ENCODE measurements around the gene LTBP1.

The LTBP1 gene

DNA sequence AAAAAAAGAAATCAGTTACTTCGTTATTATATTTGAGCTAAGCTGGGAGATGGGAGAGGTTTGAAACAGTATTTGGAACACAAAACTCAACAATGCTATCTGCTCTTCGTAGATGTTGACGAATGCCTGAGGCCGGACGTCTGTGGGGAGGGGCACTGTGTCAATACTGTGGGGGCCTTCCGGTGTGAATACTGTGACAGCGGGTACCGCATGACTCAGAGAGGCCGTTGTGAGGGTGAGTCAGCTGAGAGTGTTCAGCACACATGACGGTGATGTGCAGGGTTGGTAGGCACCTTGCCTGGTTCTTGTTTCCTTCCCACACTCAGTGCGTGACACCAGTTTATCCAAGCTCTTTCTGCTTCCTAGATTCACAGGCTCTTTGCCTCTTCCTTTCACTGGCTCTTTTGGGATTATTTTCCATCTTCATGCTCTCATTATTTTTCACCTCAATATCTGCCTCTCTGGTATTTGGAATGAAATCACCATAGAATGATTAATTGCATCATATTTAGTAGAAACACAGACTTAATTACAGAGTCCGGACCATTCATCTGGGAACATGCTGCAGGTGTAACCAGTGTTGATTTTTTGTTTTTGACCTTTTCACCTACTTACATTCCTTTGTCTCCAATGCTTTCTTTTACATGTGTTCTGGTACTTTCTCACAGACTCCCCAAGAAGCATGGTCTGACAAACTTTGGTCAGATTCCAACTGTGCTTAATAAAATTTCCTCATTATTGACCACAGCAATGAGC lies 329.1 kb downstream of the LTBP1 start:
- peak in 4 of 5 donors; percentile 3 to 46 (median 16) for DNase-seq

DNA sequence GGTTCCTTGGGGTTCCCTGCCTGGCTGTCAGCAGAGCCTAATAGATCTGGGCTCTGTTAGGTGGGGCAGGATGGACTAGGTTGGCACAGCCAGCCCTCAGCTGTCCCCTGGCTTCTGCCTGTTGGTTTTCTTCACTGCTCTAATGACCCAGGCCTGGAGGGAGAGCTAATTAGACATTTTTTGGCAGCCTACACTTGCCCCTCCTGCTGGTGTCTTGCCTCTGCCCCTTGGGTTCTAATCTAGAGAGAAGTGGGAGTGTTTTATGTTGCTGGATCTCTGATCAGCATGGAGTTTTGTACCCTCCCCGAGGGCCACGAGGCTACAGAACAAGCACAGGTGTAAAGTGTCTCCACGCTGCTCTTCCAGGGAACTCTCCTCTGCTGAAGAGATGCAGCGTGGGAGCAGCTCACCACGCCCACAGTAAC lies 330.3 kb downstream of the LTBP1 start:
- DNase-seq, result no peak

DNA sequence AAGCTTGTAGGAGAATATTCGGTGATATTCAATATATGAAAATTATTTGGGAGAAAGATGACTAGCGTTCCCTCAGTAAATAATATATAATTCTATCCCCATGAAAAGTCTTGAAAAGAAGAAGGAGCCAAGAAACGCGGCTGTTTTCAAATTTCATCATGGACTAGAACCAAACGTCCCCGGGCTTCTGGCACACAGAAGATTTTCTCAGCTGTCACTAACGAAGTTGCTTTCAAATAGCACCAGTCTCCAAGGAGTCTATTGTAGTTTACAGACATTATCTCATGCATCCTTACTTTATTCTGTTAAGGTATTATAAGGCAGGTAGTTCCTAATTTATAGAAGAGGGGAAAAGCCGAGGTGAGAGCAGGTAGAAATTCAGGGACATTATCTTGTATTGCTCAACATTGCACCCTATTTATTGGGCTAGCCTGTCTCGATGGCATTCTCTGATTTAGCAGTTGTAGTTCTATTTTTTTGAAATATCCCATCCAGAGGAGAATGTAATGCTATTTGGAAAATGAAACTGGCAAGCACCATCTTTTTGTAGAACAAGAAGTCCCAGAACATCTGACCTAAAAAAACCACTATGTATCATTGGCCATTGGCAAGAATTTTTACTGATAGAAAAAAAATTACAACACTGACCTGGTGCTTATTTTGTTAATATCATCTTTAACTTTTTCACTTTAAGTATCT lies 331.6 kb downstream of the LTBP1 start:
- no peak for DNase-seq

DNA sequence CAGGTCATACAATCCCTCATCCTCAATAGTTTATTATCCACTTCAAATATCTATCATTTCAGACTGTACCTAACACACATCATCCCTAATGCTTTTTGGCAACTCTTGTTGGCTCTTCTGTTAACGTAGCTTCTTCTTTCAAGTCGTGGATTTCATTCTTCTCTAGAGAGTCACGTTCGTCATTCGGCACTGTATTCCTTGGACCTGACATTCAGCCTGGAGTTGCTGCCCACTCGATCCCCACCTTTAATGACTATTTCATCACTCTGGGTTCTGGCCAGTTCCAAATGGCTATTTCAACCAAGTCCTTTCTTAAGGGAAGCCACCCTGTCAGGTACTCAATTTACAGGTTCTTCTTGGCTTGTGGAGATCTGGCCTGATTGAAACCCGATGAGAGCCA lies 337.5 kb downstream of the LTBP1 start:
- no peak for DNase-seq

DNA sequence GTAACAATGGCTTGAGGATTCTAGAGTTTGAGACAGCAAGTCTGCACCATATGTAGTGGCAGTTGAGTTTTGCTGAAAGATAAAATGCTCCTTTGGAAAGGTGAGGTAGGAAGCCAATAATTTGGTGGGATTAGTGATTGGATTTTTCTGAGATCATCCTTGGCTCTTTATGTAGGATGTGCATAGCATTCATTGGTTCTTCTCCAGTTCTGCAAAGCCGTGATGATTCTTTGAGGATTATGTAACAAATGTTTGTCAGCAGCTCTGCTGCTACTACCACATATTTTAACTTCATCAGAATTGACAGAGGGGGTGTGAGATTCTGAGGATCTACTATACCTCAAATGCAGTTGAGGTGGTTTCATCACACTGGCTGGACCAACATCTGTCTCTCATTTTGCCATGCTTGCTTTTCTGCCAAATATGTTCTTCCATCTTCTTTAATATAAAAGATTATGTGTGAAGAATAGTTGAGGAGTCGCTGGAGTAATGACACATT lies 340.8 kb downstream of the LTBP1 start:
- DNase-seq, result no peak

DNA sequence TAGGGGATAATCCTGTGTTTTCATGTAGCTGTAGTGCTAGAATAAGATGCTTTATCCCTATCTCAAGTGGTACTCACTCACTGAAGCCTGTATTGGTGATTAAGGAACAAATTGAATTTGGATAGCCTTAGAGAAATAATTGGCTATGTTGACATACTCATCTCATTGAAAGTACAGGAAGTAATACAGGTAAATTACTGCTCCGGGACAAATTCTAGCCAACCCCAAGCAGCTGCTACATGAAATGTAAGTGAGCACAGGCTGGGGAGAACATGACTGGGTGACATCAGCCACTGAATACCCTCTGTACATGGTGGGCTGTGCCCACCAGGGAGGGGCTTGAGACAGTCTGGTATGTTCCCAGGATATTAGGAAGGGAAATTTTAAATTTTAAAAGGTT lies 341.3 kb downstream of the LTBP1 start:
- no peak for DNase-seq

DNA sequence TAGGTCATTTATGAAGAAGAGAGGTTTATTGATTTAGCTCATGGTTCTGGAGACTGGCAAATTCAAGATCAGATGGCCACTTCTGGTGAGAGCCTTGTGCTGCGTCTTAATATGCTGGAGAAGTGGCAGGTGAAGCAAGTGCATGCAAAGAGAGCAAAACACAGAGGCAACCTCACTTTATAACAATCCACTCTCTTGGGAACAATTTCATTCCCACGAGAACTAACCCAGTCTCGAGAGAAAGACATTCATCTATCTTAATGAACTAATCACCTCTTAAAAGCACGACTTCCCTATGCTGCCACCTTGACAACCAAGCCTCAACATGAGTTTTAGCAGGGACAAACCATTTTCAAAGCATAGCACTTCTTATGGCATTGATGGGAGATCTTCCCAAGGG lies 343.2 kb downstream of the LTBP1 start:
- DNase-seq, result no peak

DNA sequence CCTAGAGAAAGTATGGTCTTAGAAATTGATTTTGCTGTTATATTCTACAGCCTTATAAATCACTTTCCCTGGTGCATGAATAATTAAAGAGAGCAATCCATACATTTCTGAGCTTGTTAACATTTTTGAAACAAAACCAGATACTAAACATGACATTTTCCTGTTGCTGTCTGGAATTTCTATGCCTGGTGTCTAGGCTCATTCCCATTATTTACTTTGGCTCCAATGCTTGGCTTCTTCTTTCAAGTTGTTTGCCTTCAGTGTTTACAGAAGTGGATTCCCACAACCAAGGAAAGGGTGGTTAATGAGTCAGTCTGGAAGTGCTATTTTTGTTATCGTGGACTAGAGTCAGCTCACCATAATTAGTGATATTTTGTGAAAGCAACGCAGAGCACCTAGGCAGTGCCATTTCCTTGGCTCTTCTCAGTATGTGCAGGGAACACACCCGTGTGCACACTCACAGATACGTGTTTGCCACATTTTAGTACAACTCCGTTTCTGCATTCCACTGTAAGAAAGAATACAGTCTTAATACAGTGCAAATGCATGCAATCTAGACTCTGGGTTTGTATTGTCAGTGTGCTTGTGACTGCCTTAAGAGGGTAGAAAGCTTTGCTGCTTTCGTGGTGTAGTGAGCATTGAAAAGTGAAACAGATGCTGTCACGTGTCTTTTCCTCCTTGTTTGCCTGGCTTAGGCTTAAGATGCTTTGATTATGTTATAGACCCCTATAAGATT lies 344.7 kb downstream of the LTBP1 start:
- DNase-seq, result no peak

DNA sequence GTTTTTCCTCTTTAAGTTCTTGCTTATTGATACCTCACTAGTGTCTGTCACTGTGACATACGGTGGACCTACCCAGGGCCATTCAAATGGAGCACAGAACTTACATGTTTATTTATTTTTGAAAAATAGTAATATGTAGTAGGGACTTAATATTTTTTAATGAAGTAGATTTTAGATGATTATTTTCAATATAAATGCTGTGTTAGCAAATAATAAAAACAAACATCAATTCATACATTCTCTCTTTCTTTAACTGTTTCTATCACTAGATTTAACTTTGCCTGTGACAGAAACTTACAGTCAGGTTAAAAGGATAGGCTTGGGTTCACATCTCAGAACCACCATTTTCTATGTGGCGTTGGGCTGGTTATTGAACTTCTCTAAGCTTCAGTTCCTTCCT lies 345.3 kb downstream of the LTBP1 start:
- no peak for DNase-seq

DNA sequence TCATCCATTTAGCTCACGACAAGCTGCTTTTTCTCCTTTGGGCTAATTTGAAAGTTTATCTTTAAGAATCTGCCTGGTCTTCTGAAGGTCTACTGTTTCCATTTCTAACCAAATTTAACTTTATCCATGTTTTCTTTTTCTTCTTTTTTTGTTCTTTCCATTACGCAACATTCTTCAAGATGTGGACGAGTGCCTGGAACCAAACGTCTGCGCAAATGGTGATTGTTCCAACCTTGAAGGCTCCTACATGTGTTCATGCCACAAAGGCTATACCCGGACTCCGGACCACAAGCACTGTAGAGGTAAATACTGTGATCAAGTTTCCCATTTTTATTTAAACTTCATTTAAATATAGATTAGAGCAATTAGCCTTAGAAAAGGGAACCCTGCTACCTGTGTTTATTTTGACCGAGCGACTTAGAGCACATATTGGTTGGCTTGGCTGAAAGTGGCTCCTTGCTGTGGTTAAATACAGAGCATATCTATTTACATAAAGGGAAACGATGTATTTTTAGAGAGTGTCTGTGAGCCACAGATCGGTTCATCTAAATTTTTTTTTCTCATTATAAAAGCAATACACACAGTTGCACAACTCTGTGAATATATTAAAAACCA lies 346.3 kb downstream of the LTBP1 start:
- no peak for DNase-seq

DNA sequence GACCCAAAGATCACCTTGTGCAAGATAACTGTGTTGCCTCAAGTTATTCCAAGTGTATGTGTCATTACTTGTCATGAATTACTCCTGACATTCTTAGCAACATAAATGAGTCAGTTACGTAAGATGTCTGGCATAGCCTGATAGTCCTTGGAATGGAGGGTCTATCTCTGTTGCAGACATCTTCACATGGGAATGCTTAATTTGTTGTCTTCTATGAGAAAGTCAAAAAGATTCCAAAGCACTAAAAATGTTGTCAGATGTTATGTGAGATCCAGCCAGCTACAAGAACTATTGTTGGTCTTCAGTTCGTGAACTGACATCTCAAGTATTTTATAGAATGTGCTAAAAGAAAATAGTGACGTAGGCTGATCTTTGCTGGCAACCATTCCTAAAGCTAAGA lies 351.5 kb downstream of the LTBP1 start:
- DNase-seq, result no peak

DNA sequence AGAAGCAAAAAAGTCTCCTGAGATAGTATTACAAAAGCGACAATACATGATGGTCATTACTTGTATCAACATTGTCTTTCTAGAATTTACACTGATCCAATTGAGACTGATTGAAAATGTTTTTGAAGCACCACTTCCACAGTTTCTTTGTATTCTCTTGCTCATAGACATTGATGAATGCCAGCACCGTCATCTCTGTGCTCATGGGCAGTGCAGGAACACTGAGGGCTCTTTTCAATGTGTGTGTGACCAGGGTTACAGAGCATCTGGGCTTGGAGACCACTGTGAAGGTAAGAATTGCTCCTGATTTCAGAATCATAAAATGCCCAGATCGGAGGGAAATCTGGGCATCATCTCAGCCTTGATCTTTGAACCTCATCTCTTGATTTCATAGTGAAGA lies 354.6 kb downstream of the LTBP1 start:
- DNase-seq, result no peak

DNA sequence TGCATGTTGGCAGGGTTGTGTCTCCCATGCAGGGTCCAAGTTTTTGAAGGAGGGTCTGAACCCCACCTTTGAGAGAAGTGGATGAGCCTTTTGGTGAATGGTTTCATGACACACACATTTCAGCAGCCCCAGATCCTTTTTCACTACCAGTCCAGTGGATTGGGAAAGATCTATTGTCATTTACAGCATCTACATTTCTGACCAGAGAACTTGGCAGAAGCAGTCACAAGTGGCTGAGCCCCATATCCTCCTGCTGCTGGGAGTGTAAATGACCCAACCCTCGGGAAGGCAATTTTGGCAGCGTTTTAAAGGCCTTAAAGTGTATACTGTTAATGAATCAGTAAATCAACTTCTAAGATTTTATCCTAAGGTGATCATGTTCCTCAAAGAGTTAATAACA lies 355.6 kb downstream of the LTBP1 start:
- no peak for DNase-seq

DNA sequence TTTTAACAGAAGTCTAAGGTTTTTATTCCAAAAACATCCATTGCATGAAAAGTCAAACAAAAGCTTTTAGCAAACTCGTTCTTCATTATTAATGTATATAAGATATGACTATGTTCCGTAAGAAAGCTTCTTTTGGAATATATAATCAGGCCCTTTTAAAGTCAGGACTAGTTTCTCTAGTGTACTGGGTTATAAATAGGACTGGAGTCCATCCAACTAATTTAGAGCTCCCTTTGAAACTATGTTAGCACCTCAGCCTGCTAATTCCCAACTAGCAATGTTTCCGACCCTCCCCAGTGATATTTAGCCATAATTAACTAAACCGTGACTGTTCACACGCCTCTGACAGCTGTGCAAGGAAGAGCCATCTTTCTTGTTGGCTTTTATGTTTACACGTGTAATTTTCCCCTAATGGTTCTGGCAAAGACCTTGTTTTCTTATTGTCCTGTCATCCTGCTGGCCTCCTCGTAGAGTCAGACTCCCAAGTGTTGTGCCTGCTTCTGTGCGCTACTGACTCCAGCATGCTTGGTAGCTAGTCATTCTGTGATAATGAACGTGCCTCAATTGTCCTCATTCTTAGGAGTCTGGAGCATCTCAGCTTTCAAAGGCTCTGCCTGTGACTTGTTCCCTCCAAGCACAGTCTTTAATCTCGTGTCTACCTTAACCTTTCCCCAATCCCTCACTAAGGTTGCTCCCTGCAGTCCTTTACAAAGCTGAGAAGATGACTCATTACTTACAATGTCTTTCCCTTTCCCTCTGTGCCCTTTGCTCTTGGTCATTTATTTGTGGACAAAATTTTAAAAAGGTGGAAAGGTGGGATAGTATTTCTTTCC lies 357.5 kb downstream of the LTBP1 start:
- DNase-seq, result no peak

DNA sequence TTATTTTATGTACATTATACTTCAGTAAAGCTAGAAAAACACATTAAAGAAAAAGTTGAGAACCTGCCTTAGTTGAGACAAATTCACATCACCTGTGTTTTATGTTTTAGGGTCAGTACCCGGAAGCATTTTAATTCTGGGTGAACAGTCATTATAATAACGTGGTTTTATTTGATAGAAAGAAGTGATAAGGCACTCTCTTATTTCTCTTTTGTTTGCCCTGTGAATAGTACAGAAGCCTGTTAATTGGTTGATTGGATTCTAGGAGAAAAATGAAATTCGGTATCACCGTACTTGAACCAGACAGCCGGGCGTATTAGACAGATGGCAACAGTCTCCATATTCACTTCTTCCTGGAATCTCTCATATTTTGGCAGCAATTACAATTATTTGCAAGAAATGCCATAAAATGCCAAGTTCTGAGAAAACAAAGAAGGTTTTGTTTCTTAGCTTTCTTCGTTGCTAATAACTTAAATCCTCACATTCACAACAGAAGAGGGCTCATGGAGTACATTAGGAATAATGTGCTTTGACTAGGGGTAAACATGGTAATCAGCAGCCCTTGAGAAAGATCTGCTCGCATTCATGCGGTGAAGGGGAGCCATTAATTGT lies 361.0 kb downstream of the LTBP1 start:
- DNase-seq, result no peak

DNA sequence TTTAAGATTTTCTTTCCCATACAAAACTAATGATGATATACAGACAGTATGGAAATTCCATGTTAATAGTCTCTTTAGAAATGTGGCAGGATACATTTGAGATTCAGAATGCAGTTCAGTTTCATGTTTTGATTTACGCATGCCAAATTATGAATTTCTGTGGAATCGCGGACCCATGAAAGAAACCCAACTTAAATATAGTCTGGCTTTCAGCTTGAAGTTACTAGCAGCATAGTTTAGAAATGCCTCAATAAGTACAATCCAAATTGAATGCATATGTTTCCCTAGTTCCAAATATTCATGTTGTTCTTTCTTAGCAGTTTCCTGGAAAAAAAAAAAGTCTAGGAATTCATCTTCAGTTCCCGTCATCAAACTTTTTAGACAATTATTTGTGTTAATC lies 365.6 kb downstream of the LTBP1 start:
- DNase-seq, result no peak

DNA sequence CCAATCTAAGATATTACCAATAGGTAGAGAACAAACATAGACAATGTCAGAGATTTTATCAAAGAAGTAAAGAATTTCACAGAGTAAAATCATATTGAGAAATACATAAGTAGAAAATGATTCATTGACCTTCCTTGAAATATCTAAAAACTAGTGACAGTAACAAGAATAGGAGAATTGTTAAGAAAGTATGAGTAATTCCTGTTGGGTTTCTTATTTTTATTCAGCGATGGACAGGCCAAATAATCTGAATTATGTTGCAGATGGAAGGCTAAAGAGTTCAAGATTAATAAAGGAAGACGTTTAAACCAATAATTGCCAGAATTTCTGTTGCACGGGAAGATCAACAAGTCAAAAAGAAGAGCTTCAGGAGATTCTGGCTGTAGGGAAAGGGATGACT lies 366.3 kb downstream of the LTBP1 start:
- DNase-seq, result no peak

DNA sequence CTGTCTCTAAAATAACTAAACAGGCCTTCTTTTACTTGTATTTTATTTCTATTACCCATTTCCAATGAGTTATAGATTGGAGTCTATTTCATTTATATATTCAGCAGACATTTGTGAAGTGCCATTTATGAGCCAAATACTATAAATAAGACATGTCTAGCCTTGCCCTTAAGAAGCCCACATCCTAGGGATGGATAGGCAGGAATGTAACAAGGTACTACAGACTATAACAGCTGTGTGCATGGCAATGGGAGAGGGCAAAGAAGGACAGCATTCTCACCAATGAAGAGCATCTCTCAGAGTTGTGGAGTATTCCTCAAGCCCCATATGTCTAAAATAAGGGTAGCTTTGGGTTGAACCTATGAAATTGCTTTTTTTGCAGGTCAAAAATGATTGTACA lies 367.8 kb downstream of the LTBP1 start:
- DNase-seq, result no peak

DNA sequence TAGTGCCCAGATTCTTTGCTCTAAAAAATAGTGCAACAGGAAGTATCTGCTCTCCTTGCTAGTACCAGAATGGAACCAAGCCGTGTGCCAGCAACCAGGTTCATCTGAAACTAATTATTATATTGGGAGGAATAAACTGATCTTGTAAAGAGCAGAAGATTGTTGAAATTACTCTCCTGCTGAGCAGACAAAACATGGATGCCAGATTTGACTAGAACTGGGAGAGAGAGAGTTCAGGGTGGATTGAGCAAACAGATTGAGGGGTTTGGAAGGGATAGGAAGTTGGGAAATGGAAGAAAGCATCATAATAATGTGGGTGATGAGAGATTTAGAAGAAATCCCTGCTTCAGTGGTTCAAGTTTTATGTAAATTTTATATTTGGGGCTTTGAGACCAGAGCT lies 369.6 kb downstream of the LTBP1 start:
- DNase-seq, result no peak

DNA sequence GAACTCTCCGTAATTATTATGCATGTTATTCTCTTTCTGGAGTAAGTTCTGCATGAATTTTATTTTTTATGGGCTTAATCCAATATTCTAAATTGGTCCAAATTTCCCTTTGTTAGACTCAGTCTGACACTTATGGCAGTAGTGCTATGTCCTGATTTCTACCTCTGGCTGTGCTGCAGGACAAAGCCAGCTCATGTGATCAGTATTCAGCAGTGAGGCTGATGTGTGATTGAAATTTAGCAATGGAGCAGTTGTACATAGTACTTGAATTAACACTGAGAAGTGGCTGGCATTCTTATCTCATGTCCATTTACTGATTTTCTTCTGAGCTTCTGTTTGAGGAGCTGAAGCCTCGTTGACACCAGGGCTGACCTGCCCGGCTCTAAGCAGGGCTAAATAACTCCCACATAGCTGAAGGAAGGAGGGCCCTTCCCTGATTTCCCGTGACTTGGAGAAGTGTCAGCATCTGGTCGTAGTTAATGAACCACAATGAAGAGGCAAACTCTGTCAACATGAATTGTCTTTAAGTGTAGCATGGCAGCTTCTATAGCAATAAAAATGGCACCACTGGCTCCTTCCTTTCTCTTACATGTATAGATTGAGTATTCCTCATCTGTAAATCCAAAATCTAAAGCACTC lies 370.7 kb downstream of the LTBP1 start:
- DNase-seq, result no peak

DNA sequence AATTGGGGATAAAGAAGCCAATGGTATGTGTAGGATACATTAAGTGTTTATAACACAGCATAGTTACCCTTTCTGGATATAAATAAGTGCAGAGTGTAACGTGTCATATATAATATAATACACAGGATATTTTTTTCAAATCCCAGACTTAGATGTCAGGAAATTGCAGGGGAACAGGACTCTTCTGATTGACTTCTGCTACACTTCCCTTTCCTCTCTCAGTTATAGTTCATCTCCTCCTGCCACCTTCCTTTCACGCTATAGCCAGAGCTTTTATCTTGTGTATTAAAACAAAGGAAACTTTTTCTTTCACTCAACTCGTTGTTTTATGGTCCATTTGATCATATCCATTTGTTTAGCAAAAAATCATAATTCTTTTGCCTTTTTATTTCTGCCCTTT lies 371.7 kb downstream of the LTBP1 start:
- no peak for DNase-seq
